ENCODE data around the gene NR4A2.
A peak's percentile ranks its signal among the peaks of the same experiment; 100 is the strongest.

Gene NR4A2

GRCh38 chr2:156340377-156340776, 7.9 kb upstream of the NR4A2 start:
- DNase-seq (ENCODE audit: low read depth), result no peak

- no peak for DNase-seq (ENCODE audit: low read depth)
Measured at GRCh38 chr2:156339865-156340264, 7.3 kb upstream of the NR4A2 start.

- no peak for DNase-seq (ENCODE audit: low read depth)
Measured at GRCh38 chr2:156339110-156339847, 6.8 kb upstream of the NR4A2 start.

- DNase-seq (ENCODE audit: low read depth), result no peak
Measured at GRCh38 chr2:156338578-156338977, 6.1 kb upstream of the NR4A2 start.

- peak; percentile 91 for DNase-seq (ENCODE audit: low read depth)
Measured at GRCh38 chr2:156334496-156335478, 2.3 kb upstream of the NR4A2 start.

GRCh38 chr2:156333951-156334495, 1.5 kb upstream of the NR4A2 start:
- DNase-seq (ENCODE audit: low read depth), result peak; percentile 76

GRCh38 chr2:156333274-156333950, 891 bp upstream of the NR4A2 start:
- DNase-seq (ENCODE audit: low read depth), result no peak

GRCh38 chr2:156332284-156332533, 312 bp downstream of the NR4A2 start:
- DNase-seq (ENCODE audit: low read depth), result no peak

- no peak for DNase-seq (ENCODE audit: low read depth)
Measured at GRCh38 chr2:156331572-156332283, 793 bp downstream of the NR4A2 start.

GRCh38 chr2:156329927-156330726, 2.4 kb downstream of the NR4A2 start:
- no peak for DNase-seq (ENCODE audit: low read depth)

GRCh38 chr2:156329031-156329926, 3.2 kb downstream of the NR4A2 start:
- no peak for DNase-seq (ENCODE audit: low read depth)

GRCh38 chr2:156327835-156328695, 4.5 kb downstream of the NR4A2 start:
- no peak for DNase-seq (ENCODE audit: low read depth)

GRCh38 chr2:156326526-156327095, 5.9 kb downstream of the NR4A2 start:
- no peak for DNase-seq (ENCODE audit: low read depth)

- DNase-seq (ENCODE audit: low read depth), result no peak
Measured at GRCh38 chr2:156325688-156326525, 6.6 kb downstream of the NR4A2 start.

GRCh38 chr2:156323754-156324153, 8.8 kb downstream of the NR4A2 start:
- DNase-seq (ENCODE audit: low read depth), result no peak

- DNase-seq (ENCODE audit: low read depth), result no peak
Measured at GRCh38 chr2:156322686-156323231, 9.8 kb downstream of the NR4A2 start.

- DNase-seq (ENCODE audit: low read depth), result no peak
Measured at GRCh38 chr2:156322051-156322685, 10.4 kb downstream of the NR4A2 start.
